GM21723 (cell line): ENCODE results near the gene FBXO40.

Experiments used
- ATAC-seq: cut with Tn5 transposase; IDR thresholded peaks from one replicate; pipeline ENCODE4 v1.9.1; 2021; ENCODE audit warnings: mild to moderate bottlenecking, moderate library complexity; ENCODE audit not compliant: unreplicated experiment

The FBXO40 gene

GRCh38 chr3:121661376-121661775, 68.2 kb downstream of the FBXO40 start:
- ATAC-seq = no peak

DNA sequence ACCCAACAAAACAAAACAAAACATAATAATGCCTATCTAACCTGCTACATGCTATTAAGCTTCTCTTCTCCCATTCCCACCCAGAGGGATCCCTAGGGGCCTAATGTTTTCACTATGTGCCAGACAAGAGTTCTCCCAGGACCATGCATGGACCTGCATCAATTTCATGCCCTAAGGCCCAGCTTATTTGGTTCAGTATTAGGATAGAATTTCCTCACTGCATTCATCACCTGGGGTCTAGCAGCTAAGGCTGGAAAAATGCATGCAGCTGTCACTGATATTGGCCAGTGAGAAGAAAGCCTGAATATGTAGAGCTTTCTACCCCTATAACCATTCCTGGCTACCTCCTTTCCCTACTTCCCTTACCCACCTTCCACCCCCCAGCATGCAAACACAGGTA, 69.6 kb downstream of the FBXO40 start:
- no peak for ATAC-seq

GRCh38 chr3:121663171-121663847, 70.1 kb downstream of the FBXO40 start:
- no peak for ATAC-seq

DNA sequence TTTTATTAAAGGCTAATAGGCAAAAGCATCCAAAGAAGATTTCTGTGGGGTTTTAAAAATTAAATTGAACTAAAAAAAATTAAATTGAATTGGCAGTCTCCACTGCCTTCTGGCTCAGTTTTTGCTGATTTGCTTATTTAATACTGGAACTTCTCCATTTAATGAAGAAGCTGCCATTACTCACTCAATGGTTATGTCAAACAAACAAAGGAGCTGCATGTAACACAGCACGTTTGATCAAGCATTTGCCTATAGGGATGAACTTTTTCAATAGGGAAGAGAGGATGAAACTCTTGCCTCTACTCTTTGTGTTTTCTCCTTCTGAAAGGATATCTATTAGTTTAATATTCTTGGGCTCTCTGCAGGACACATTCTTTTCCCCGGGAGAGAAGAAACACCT, 72.3 kb downstream of the FBXO40 start:
- no peak for ATAC-seq

DNA sequence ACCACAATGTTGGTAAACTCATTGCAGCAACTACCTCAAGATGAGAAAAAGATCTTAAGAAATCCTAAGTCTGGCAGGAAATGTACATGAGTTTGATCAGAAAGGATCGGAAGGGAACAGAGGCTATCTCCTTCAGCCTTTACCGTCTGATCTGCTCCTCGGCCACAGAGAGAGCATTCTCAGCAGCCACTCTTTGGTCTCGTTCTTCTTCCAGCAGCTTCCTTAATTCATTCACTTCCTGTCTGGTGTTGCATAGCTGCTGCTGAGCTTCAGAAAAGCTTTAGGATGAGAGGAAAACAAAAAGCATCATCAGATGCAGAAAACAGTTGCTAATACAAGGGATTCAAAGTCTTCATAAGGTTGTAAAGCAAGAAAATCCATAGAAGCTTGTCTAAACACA, 74.2 kb downstream of the FBXO40 start:
- no peak for ATAC-seq

DNA sequence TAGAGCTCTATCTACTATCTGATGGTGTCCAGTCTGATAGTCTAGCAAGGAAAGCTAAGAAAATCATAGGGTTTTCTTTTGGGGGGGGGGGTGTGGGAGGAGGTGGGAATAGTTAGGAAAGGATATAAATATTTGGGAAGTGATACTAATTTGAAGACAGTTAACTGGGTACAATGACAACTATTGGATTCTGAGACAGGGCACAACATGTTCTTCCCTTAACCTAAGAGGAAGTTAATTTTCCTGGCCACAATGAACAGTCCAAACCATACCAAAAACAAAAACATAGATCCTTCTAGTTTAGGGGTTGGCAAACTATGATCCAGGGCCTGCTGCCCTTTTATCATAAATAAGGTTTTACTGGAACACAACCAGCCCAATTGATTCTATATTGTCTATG, 77.5 kb downstream of the FBXO40 start:
- no peak for ATAC-seq

GRCh38 chr3:121677141-121677540, 84.0 kb downstream of the FBXO40 start:
- no peak for ATAC-seq
